GOT3 (cell line): ENCODE data around the gene MLPH.

Source experiments
- DNase-seq: peaks from one replicate; lab custom pipeline; 2025; ENCODE audit warnings: mixed read lengths; lab: John Stamatoyannopoulos, UW

Gene MLPH, protein sequence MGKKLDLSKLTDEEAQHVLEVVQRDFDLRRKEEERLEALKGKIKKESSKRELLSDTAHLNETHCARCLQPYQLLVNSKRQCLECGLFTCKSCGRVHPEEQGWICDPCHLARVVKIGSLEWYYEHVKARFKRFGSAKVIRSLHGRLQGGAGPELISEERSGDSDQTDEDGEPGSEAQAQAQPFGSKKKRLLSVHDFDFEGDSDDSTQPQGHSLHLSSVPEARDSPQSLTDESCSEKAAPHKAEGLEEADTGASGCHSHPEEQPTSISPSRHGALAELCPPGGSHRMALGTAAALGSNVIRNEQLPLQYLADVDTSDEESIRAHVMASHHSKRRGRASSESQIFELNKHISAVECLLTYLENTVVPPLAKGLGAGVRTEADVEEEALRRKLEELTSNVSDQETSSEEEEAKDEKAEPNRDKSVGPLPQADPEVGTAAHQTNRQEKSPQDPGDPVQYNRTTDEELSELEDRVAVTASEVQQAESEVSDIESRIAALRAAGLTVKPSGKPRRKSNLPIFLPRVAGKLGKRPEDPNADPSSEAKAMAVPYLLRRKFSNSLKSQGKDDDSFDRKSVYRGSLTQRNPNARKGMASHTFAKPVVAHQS

DNA sequence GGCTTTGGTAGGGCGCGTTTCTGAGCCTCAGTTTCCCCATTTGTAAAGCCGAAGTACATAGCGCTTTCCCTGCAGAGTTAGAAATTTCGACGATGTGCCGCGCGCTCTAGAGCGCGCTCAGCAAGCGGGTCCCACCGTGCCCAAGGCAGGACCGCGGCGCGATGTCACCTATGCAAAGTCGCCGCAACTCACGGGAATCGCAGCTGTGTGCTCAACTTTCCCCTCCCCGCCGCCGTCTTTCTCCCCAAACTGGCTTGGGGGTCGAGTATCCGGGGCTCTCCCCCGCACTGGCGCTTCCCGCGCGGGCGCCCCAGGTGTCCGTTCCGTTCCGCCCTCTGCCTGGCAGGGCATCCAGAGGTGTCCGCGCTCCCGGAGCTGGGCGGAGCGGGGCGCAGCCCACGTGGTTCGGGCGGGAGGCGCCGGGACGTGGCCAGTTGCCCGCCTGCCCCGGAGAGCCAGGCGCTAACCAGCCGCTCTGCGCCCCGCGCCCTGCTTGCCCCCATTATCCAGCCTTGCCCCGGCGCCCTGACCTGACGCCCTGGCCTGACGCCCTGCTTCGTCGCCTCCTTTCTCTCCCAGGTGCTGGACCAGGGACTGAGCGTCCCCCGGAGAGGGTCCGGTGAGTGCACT is at the start of gene MLPH:
MLPH (plus strand) TSS at position 433 of the 630 bp plus-strand sequence. CDS start 6,176 bp downstream, outside the sequence.
- no peak for DNase-seq

DNA sequence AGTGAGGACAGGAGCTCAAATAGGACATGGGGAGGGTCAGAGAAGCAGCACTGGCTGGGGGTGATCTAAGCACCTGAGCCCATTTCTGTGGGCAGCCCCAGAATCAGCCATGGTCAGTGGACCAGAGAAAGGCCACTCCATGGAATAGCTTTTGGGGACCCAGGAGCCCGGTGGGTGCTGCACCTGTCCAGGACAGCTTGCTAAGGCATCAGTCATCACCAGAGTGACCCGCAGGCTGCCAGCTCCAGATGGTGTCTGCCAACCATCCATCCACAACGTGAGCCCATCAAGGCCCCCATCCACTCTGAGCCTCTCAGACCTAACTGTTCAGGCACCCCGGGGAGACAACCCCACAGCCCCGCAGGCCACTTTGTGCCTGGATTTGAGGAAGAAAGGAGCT is 49.5 kb upstream of the MLPH start:
- no peak for DNase-seq

DNA sequence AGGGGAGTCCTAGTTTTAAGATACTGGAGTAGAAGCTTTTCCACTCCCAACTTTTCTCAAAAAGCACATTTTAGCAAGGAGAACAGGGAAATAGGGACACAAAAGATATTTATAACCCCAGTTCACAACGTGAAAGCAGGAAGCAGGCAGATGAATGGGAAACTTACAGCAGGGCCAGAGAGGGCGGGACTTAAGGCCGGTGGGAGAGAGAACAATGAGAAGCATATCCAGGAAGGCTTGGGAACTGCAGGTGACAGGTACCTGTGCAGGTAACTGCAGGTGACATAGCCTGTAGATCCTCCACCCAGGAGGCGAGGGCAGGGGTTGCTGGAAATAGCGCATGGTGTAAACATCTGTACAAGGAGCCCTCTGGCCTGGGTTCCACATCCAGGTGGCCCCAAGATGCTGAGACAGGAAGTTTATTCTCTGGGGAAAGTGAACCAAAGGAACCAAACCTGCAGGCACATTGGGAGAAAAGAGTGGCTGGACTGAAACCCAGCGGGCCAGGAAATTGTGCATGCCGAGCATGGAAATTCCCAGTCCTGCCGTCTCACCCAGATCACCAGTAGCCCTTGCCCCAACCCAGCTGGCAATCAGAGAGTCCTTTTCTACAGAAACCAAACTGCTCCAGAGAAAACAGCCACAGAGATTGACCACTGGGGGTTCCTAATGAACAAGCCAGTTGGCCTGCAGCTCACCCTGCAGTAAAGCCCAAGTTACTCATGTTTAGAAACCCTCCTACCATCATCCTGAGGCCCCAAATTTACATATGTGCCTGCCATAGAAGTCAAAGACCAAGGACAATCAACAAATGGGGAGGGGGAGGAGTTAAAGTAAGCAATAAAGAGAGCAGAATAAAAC is 48.7 kb upstream of the MLPH start:
- DNase-seq = no peak

DNA sequence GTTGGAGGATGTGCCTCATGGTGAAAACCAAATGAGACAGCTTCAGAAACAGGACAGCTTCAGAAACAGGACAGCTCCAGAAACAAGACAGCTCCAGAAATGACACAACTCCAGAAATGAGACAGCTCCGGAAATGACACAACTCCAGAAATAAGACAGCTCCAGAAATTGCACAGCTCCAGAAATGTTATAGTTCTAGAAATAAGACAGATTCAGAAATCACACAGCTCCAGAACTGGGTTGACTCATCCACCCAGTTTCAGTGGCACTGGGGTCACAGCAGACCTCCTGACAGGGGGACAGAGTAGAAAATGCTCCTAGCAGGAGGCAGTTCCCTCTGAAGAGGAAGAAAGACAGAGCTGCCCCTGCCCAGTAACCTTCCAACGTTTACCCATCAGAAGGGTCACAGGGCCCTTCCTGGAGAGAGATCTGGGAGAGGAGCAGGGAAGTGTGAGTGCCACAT is 46.2 kb upstream of the MLPH start:
- DNase-seq = no peak

DNA sequence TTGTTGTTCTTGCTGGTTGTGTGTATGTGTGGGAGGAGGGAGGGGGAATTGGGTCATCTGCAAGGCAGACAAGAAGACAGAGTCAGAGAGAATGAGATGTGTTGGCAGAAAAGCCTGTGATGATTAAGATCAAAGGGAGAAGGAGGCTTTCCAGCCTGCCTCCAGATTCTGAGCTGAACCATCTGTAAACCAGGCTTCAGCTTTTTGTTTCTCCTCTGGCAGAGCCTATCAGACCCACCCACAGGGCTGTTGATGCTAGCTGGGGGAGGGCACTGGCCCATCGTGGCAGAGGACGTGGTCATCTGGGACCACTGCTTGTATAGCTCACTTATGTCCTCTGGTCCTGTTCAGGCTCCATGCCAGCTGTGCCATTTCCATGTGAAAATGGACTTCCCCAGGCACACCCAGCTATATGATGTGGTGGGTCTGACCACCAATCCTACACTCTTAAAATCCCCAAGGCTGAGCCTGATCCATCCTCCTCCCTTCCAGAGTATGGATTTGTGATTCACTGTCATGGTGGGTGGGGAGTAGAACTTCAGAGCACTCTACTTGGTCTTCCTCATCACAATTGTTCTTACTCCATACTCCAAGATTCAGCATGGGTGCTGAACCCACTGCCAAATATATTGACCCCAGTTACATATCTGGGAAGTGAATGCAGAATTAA is 45.3 kb upstream of the MLPH start:
- no peak for DNase-seq

DNA sequence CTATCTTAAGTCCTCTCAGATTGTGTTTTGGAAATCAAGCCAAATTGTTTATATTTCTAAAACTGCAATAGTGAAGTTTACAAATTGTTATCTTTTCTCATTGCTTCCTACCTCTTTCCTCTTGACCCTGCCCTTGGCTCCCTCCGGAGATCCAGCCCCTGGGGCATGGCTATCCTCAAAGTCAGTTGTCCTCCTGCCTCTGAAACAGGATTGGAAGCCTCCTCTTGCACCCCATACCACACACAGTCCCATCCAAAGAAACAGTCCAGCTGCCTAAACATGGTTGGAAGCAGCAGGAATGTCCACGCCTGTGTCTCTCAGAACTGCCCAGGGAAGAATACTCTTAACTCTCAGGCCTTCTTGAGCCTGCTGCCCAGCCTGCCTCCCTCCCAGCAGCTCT is 43.0 kb upstream of the MLPH start:
- DNase-seq = no peak

DNA sequence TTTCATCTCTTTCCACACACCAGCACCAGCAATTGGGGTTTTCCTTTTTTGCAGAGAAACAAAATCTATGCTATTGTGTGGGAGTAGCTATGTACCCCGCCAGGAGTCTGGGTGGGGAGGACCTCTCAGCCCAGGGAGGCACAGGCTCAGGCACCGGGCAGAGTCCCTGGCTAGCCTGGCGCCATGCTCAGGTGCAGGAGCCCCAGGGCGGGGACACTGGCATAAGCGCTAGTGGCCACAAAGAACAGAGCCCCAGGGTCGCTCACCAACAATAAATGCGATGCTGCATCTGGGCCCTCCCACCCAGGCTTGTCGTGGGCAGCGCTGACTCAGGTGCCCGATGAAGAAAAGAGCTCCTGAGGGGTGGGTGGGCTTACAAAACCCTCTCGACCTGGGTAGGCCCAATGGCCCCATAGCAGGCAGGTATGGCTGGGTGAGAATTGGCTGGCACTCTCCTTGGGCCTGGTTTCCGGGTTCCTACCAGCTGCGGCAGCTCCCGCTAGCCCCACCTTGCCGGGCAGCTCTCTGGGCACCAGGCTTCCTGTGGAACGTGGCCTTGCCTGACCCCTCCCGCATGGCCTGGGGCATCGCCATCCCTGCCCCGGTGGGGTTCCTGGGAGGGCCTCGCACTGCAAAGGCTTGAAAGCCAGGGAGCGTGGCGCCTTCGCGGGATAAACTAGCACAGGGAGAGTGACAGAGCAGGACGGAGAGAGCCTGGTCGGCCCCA is 41.3 kb upstream of the MLPH start:
- no peak for DNase-seq

DNA sequence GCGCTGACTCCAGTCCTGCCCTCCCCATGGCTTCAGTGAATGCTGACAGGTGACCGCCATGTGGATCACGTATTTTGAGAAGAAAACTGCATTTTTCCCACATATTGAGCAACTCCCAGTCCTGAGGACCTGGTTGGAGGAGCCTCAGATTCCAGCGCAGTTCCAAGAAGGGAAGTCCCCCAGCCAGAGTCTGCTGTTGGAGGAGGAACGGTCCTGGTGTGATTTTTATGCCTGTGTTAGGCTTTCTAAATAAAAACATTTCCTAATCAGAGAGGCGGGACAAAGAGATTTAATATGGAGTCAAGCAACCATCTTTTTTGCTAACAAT is 40.7 kb upstream of the MLPH start:
- DNase-seq = no peak

DNA sequence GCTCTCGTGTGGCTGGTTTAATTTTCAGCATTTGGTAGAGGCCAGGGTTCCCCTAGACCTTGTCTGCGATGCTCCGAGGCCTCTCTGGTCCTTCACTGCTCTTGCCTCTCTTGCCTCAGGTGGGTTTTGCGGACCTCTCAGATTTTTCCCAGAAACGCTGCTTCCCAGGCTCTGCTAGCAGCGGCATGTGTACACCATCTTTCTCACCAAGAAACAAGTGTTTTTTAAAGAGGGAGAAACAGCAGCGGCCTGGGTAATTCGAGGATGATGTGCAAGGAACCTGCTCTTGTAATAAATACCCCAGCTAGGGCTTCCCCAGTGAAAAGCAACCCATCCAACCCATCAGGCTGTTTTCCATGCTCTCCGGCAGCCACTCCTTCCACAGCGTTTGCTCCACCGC is 39.6 kb upstream of the MLPH start:
- DNase-seq = no peak

DNA sequence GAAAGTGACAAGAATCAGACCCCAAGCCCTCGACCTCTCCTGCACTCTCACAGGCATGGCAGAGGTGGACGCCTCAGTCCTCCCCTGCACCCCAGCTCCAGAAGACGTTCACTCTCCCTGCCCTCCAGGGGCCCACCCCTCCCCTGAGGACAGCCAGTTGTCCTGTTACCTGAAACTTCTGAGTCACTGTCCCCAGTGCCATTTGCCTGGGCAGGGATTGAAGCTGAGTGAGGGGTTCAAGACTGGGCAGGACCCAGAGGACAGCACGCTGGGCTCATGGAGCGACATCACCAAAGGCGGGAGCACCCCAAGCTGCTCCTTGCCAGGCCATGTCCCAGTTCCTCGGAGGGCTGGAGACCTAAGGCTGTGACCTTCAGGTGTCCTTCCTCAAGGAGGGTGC is 38.9 kb upstream of the MLPH start:
- DNase-seq = no peak

DNA sequence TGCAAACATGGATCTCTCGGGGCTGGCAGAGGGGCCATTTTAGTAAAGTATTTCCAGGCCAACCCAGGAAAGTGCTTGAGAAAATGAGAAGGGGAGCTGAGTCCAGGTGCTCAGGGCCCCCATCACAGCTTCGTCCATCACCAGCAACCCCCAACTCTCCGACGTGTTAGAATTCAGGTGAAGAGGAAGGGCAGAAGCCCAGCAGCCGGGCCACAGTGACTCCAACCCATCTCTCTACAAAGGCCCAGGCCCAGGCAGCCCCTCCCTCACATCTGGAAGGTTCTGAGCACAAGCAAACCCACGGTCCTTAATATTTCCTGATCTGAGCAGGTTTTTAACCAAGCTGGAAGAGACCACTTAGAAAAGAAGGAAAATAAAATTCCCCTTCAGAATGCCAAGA is 38.4 kb upstream of the MLPH start:
- DNase-seq = no peak

DNA sequence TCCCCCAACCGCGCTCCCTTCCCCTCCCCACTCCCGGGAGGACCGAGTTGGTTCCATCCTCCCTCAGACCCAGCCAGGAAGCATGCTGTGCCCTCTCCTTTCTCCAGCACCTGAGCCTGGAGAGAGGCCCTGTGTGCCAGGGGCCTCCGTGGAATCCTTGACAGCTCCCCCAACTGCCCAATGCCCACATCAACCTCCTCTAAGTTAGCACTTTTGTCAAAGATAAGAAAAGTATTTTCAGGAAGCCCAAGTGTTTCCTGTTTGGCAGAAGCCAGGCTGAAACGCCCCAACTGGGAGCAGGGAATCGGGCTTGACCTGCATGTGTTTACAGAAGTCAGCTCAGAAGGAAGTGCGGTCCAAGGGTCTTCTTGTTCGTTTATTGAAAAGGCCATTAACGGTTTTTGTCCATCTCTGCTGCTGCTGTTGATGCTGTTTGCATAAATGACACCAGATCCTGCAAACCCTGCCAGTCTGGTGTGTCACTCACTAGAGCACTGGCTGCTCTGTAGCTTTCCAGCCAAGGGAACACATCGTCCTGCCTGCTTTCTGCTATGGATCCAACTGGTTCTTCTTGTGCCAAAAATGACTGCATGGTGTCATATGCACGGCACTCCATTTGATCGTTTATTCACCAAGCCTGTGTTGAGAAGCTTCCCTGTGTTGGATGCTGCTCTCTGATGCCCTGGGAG is 37.7 kb upstream of the MLPH start:
- DNase-seq = no peak

DNA sequence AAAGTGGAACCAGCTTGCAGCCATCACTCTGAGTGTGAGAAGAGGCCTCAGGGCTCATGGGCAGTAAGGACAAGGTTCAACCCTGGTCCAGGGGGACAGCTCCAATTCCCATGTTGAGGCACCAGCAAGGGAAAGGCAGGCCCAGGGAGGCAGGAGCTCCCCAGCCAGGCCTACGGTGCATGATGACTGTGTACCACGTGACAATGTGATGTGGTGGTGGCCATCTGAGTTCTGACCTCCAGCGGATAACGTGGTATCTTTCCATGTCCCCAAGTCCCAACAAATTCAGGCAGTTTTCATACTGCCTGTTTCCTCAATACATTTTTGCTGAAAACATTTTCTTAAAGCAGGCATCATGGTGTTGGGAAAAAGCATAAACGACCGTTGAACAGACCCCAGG is 36.9 kb upstream of the MLPH start:
- DNase-seq = no peak

DNA sequence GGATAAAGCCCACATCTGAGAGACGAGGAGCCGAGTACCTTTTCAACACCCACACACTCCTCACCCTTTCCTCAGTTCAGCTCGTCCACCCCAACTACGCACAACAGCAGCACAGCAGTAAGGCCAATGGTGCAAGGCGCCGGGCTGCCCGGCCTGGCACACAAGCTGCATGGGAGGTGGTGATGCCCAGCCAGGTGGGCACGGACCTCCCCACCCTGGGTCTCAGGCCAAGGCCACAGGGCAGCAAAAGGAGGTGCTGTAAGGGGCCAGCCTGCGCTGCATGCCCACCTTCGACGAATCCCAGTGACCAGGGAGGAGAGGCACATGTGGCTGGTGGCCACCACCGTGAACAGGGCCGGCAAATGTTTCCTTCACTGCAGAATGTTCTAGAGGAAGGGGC is 36.5 kb upstream of the MLPH start:
- DNase-seq = no peak

DNA sequence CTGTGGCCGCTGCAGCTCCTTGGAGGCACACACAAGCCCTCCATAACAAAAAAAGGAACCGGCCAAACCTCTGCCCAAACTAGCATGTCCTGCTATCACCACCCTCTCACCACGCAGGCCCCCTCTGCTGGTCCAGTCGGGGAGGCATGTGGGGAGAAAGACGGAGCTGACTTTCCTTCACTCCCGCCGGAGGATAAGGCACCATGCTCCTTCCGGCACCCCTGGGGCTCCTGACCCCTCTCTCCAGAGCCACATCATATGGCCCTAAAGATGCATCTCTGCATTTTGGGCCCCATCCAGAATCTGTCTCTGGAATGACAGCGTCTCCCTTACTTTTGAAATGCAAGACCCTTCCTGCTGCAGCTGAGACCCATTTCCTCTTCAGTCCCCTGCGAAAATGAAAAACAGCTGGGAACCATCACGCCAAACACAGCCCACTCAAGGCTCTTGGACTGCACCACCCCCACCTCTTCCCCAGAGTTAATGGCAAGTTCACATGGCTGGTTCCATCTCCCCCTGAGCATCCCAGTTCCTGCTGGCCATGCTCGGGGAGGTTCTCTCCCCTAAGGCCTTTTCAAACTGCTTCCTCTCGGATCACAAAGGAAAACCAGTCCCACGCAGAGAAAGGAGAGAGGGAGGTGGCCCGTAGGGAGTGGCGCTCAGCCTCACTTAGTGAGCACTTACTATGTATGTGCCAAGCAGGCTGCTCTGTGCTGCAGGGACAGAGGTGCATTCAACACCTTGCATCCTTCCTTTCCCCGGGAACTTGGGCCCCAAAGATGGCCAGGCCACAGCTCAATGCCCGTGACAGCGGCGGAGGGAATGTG is 35.2 kb upstream of the MLPH start:
- no peak for DNase-seq

DNA sequence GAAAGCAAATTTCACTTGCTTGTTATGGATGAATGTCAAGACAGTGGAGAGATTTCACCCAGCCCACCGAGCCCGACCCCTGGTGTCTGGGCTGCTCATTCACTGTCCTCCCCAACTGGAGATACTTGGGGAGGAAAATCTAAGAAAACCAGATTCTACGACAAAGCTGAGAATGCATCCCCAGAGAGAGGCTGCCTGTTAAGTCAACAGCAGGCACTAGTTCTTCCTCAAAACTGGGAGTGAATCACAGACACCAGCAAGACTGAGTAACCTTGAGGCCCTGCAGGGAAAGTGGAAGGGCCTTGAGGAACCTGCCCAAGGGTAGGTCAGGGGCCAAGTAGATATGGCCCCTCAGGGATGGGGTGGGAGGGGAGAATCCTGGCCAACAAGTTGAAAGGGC is 34.2 kb upstream of the MLPH start:
- no peak for DNase-seq

DNA sequence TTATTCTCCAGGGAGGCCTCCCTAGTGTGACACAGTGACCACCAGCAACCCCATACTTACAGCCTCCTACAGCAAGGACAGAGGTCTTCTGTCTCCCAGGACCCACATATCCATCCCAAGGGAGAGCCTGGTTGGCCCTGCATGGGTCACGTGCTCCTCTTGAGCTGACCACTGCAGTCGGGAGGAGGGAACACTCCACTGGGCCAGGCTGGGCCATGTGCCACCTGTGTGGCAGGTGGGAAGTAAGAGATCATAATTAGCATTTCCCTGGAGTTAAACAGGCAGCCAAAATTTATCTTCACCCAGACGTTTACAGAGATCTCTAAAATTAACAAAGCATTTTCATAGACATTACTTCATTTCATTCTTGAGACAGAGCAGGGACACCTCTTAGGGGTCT is 33.4 kb upstream of the MLPH start:
- no peak for DNase-seq

DNA sequence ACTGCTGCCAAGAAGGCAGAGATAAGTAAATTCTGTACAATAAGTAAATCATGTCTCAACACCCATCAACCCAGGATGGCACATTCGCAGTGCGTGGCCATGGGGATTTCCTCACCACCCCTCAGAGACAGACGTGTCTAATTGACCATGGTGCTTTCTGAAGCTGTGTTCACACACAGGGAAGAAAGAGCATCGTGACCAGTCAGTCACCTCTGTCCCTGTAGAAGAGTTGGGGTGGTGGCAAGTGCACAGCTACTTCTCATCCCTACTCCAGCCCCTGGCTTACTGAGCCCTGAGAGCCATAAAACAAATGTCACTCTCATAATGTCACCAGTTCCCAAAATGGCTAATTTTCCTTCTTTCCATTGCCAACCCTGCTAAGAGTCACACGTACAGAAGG is 31.3 kb upstream of the MLPH start:
- no peak for DNase-seq

DNA sequence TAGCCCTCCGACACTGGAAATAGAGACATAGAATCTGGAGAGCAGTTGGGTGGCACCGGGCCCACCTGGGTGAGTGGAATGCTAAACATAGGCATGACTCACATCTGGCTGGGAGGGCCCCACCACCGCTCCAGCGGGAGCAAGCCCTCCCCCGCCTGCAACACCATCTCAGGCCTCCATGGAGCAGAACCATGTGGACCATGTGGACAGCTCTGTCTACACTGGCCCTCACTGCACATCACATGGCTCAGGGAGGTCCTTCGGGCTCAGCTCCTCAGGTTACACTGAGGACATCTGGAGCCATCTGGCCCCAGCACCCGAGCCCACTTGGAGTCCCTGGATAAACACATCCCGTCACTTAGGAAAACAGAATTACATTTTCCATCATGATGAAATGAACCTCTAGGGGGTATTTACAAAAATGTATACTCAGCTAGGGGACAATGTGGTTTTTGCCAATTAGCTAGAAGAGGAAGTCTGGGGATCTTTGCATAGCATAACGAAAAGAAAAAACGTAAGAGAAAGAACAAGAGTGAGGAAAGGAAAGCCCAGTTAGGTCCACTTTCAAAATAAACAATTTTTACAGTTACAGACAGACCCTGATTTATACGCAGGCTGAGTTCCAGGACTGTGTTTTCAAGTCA is 30.7 kb upstream of the MLPH start:
- DNase-seq = no peak
